GM18505 (cell line): ENCODE results near the gene CGB8.

Source experiments
- ATAC-seq: cut with Tn5 transposase; IDR thresholded peaks from one replicate; pipeline ENCODE4 v1.9.1; 2021; ENCODE audit not compliant: unreplicated experiment
- POLR2A ChIP-seq: IDR thresholded peaks from 4 replicates; pipeline ENCODE4 v1.6.1; 2011; ENCODE audit warnings: borderline replicate concordance; ENCODE audit not compliant: insufficient read depth, insufficient read length; ENCODE audit errors: extremely low read depth

The CGB8 gene

GRCh38 chr19:49010453-49010852, 38.5 kb downstream of the CGB8 start:
- no peak for ATAC-seq
- no peak for TF ChIP-seq POLR2A

GRCh38 chr19:49009828-49010227, 39.1 kb downstream of the CGB8 start:
- no peak for TF ChIP-seq POLR2A
- ATAC-seq, result no peak

GRCh38 chr19:49006905-49007304, 42.0 kb downstream of the CGB8 start:
- ATAC-seq, result no peak
- TF ChIP-seq POLR2A, result no peak

GRCh38 chr19:49004964-49005614, 43.8 kb downstream of the CGB8 start:
- ATAC-seq, result no peak
- no peak for TF ChIP-seq POLR2A

GRCh38 chr19:49004133-49004532, 44.8 kb downstream of the CGB8 start:
- no peak for ATAC-seq
- no peak for TF ChIP-seq POLR2A

- no peak for TF ChIP-seq POLR2A
- ATAC-seq, result no peak
Measured at GRCh38 chr19:48999481-49000325, 49.2 kb downstream of the CGB8 start.

- no peak for ATAC-seq
- TF ChIP-seq POLR2A, result no peak
Measured at GRCh38 chr19:48997972-48998371, 50.9 kb downstream of the CGB8 start.
